Hematopoietic multipotent progenitor cell treated with erythropoietin and hydrocortisone succinate and interleukin-3 and kit ligand, for 17 days (in vitro differentiated cells): Measurements from ENCODE around the gene NTN1.
A peak's percentile ranks its signal among the peaks of the same experiment; 100 is the strongest.

ENCODE experiments used
- DNase-seq: peaks from one replicate; pipeline ENCODE4 v3.0.0-alpha.2; 2015; ENCODE audit warnings: low spot score

NTN1 gene

GRCh38 chr17:9232591-9233270 lies 211.4 kb downstream of the NTN1 start:
- no peak for DNase-seq

GRCh38 chr17:9233271-9233599 lies 211.9 kb downstream of the NTN1 start:
- no peak for DNase-seq

- DNase-seq, result no peak
These were observed 212.5 kb downstream of the NTN1 start for GRCh38 chr17:9233761-9234160.

- no peak for DNase-seq
These were observed 213.2 kb downstream of the NTN1 start for GRCh38 chr17:9234389-9234945.

GRCh38 chr17:9235346-9235745 lies 214.0 kb downstream of the NTN1 start:
- DNase-seq, result no peak

GRCh38 chr17:9236286-9237052 lies 215.2 kb downstream of the NTN1 start:
- DNase-seq, result no peak

- no peak for DNase-seq
These were observed 215.7 kb downstream of the NTN1 start for GRCh38 chr17:9237053-9237410.

- DNase-seq, result no peak
These were observed 216.5 kb downstream of the NTN1 start for GRCh38 chr17:9237661-9238301.

GRCh38 chr17:9238340-9239245 lies 217.3 kb downstream of the NTN1 start:
- no peak for DNase-seq

- no peak for DNase-seq
These were observed 218.0 kb downstream of the NTN1 start for GRCh38 chr17:9239246-9239792.

- DNase-seq, result peak; percentile 60
These were observed 218.7 kb downstream of the NTN1 start for GRCh38 chr17:9239793-9240658.

GRCh38 chr17:9240659-9241370 lies 219.5 kb downstream of the NTN1 start:
- no peak for DNase-seq

GRCh38 chr17:9241371-9241712 lies 220.0 kb downstream of the NTN1 start:
- DNase-seq, result no peak

- DNase-seq, result no peak
These were observed 220.6 kb downstream of the NTN1 start for GRCh38 chr17:9241774-9242496.

- no peak for DNase-seq
These were observed 221.2 kb downstream of the NTN1 start for GRCh38 chr17:9242497-9242881.

- DNase-seq, result no peak
These were observed 221.7 kb downstream of the NTN1 start for GRCh38 chr17:9242983-9243382.

GRCh38 chr17:9244066-9245052 lies 223.0 kb downstream of the NTN1 start:
- no peak for DNase-seq

GRCh38 chr17:9247401-9247938 lies 226.2 kb downstream of the NTN1 start:
- DNase-seq, result no peak
